HepG2 (cell line): ENCODE measurements around the gene HLA-B. TPM values are rescaled to one million over a fixed set of nuclear protein-coding genes. Genes with fewer than 3 reads are reported as not detected.
A peak's percentile ranks its signal among the peaks of the same experiment; 100 is the strongest.

Experiments
- FOSL2 ChIP-seq: sonication (generic); formaldehyde crosslinking; IDR thresholded peaks from 2 replicates; pipeline ENCODE4 v1.4.0; 2020; ENCODE audit warnings: missing genetic modification reagents
- MTA1 ChIP-seq: sonication (generic); formaldehyde crosslinking; IDR thresholded peaks from 2 replicates; pipeline ENCODE4 v1.4.0; 2020; ENCODE audit warnings: missing genetic modification reagents, mild to moderate bottlenecking, borderline replicate concordance
- PCBP1 ChIP-seq: fragments of 200-400 bp; formaldehyde crosslinking; IDR thresholded peaks from 2 replicates; pipeline ENCODE4 v1.6.1; 2017; ENCODE audit warnings: mild to moderate bottlenecking, low read depth, low read length, borderline replicate concordance
- SIX4 ChIP-seq: sonication (generic); formaldehyde crosslinking; IDR thresholded peaks from 2 replicates; pipeline ENCODE4 v1.4.0; 2020; ENCODE audit warnings: missing genetic modification reagents
- SP4 ChIP-seq: sonication (generic); formaldehyde crosslinking; IDR thresholded peaks from 2 replicates; pipeline ENCODE4 v1.8.1; 2023; ENCODE audit warnings: mild to moderate bottlenecking, missing genetic modification reagents
- USF2 ChIP-seq, 2 experiments: sonication (generic) in 1 of 2; formaldehyde crosslinking in 1 of 2; IDR thresholded peaks; 2 replicates each; pipeline versions ENCODE4 v1.5.1 to v1.6.1; 2011 to 2020; ENCODE audit warnings: borderline replicate concordance in 1 of 2, low read depth in 1 of 2, low read length in 1 of 2, mild to moderate bottlenecking in 1 of 2, missing genetic modification reagents in 1 of 2, moderate library complexity in 1 of 2
- ZFP82 ChIP-seq: sonication (generic); formaldehyde crosslinking; IDR thresholded peaks from 2 replicates; pipeline ENCODE4 v1.5.1; 2020; ENCODE audit warnings: mild to moderate bottlenecking, missing genetic modification reagents, borderline replicate concordance
- ZNF513 ChIP-seq: sonication (generic); formaldehyde crosslinking; conservative IDR thresholded peaks from 2 replicates; pipeline ENCODE4 v1.5.0; 2020; ENCODE audit warnings: missing genetic modification reagents
- ZNF782 ChIP-seq: sonication (generic); formaldehyde crosslinking; IDR thresholded peaks from 2 replicates; pipeline ENCODE4 v1.4.0; 2020; ENCODE audit warnings: missing genetic modification reagents, mild to moderate bottlenecking, borderline replicate concordance
- ZNF790 ChIP-seq: sonication (generic); formaldehyde crosslinking; IDR thresholded peaks from 2 replicates; pipeline ENCODE4 v1.8.0; 2022; ENCODE audit warnings: missing genetic modification reagents, mild to moderate bottlenecking, borderline replicate concordance
- polyA plus RNA-seq, 8 experiments: library from polyadenylated mRNA; depleted of rRNA in 3 of 8; stranded (reverse) in 7 of 8; unstranded in 1 of 8; fragments of >200 nt; fragmentation: Illumina TruSeq in 4 of 8; extraction: Trizol in 4 of 8; gene quantifications; 2 replicates each; pipeline versions ENCODE4 v1.2.1 to v1.2.3, GENCODE V29; 2011 to 2016; ENCODE audit warnings: low read depth in 4 of 8, missing spikeins in 1 of 8, mixed read lengths in 1 of 8; ENCODE audit not compliant: insufficient read depth in 1 of 8
- total RNA-seq, 5 experiments: library from RNA; depleted of rRNA; stranded (reverse); fragments of >200 nt; fragmentation: Illumina TruSeq; extraction: Trizol; gene quantifications; 2 replicates each; pipeline ENCODE4 v1.2.3, GENCODE V29; 2016; ENCODE audit warnings: low read depth in 1 of 5
- TF ChIP-seq, protein P1 (sequence below): sonication (generic); formaldehyde crosslinking; IDR thresholded peaks from 2 replicates; pipeline ENCODE4 v1.4.0; 2020; ENCODE audit warnings: missing genetic modification reagents, borderline replicate concordance
- TF ChIP-seq, protein P2 (sequence below): IDR thresholded peaks from 2 replicates; pipeline ENCODE4 v1.4.0; 2020; ENCODE audit warnings: mild to moderate bottlenecking, missing genetic modification reagents
- TF ChIP-seq, protein P3 (sequence below): sonication (generic); formaldehyde crosslinking; IDR thresholded peaks from 2 replicates; pipeline ENCODE4 v1.5.0; 2020; ENCODE audit warnings: missing genetic modification reagents

The HLA-B gene
- total and polyA plus RNA-seq, 2 of the 13 experiments (the other 11 are each of a cell fraction or from before 2014, with no cell fraction given), result 35.3 to 88.9 TPM

DNA sequence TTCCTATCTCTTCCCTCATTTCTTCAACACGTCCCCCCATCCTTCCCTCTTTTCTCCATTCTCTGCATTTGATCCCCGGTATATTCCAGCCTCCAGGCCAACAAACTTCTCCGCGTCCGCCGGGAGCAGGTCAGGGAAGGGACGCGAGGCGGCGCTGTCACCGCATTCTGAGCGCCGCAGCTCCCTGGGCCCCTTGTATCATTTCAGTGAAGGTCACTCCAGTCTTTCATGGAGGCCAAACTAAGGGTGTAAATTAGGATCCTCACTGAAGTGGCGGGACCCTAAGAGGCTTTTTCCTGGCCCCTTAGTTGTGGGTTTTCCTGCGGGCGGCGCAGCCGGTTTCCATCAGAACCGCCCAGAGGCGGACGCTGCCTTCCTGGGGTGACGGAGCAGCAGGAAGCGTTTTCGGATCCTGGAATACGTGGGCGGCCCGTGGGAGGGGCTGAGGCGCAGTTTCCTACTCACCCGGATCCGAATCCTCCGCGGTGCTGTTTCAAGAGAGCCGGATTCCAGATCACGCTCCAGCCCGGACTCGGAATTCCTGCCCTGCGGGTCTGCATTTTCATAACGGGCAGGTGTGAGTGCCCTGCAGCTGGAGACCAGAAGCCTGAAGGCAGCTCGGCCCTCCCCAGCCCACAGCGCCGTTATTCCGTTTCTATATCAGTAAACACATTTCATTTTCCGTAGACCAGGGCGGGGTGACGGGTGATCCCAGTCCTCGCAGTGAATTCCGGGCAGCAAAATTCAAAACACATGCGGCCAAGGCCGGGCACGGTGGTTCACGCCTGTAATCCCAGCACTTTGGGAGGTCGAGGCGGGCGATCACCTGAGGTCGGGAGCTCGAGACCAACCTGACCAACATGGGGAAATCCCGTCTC is 42.8 kb upstream of the HLA-B start (continued):
- TF ChIP-seq, protein P1, sequence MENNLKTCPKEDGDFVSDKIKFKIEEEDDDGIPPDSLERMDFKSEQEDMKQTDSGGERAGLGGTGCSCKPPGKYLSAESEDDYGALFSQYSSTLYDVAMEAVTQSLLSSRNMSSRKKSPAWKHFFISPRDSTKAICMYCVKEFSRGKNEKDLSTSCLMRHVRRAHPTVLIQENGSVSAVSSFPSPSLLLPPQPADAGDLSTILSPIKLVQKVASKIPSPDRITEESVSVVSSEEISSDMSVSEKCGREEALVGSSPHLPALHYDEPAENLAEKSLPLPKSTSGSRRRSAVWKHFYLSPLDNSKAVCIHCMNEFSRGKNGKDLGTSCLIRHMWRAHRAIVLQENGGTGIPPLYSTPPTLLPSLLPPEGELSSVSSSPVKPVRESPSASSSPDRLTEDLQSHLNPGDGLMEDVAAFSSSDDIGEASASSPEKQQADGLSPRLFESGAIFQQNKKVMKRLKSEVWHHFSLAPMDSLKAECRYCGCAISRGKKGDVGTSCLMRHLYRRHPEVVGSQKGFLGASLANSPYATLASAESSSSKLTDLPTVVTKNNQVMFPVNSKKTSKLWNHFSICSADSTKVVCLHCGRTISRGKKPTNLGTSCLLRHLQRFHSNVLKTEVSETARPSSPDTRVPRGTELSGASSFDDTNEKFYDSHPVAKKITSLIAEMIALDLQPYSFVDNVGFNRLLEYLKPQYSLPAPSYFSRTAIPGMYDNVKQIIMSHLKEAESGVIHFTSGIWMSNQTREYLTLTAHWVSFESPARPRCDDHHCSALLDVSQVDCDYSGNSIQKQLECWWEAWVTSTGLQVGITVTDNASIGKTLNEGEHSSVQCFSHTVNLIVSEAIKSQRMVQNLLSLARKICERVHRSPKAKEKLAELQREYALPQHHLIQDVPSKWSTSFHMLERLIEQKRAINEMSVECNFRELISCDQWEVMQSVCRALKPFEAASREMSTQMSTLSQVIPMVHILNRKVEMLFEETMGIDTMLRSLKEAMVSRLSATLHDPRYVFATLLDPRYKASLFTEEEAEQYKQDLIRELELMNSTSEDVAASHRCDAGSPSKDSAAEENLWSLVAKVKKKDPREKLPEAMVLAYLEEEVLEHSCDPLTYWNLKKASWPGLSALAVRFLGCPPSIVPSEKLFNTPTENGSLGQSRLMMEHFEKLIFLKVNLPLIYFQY (CRISPR knock-in tag), result peak; percentile 78
- TF ChIP-seq SP4 (CRISPR knock-in tag), result peak; percentile 58
- 0 out of 2 replicates have a peak, but pooled peaks have one; percentile 63 for TF ChIP-seq PCBP1
- TF ChIP-seq SIX4 (CRISPR knock-in tag), result peak; percentile 29; the same call in 1 of the 2 replicates
- TF ChIP-seq ZNF782 (CRISPR knock-in tag), result peak; percentile 19; the same call in 1 of the 2 replicates
- TF ChIP-seq, protein P2, sequence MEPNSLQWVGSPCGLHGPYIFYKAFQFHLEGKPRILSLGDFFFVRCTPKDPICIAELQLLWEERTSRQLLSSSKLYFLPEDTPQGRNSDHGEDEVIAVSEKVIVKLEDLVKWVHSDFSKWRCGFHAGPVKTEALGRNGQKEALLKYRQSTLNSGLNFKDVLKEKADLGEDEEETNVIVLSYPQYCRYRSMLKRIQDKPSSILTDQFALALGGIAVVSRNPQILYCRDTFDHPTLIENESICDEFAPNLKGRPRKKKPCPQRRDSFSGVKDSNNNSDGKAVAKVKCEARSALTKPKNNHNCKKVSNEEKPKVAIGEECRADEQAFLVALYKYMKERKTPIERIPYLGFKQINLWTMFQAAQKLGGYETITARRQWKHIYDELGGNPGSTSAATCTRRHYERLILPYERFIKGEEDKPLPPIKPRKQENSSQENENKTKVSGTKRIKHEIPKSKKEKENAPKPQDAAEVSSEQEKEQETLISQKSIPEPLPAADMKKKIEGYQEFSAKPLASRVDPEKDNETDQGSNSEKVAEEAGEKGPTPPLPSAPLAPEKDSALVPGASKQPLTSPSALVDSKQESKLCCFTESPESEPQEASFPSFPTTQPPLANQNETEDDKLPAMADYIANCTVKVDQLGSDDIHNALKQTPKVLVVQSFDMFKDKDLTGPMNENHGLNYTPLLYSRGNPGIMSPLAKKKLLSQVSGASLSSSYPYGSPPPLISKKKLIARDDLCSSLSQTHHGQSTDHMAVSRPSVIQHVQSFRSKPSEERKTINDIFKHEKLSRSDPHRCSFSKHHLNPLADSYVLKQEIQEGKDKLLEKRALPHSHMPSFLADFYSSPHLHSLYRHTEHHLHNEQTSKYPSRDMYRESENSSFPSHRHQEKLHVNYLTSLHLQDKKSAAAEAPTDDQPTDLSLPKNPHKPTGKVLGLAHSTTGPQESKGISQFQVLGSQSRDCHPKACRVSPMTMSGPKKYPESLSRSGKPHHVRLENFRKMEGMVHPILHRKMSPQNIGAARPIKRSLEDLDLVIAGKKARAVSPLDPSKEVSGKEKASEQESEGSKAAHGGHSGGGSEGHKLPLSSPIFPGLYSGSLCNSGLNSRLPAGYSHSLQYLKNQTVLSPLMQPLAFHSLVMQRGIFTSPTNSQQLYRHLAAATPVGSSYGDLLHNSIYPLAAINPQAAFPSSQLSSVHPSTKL, result peak; percentile 45
- TF ChIP-seq FOSL2 (CRISPR knock-in tag), result peak; percentile 13; the same call in 1 of the 2 replicates
- TF ChIP-seq ZNF790 (CRISPR knock-in tag), result no peak
- peak; percentile 67; the same call in 1 of the 2 replicates for TF ChIP-seq ZFP82 (CRISPR knock-in tag)
- TF ChIP-seq, protein P3, sequence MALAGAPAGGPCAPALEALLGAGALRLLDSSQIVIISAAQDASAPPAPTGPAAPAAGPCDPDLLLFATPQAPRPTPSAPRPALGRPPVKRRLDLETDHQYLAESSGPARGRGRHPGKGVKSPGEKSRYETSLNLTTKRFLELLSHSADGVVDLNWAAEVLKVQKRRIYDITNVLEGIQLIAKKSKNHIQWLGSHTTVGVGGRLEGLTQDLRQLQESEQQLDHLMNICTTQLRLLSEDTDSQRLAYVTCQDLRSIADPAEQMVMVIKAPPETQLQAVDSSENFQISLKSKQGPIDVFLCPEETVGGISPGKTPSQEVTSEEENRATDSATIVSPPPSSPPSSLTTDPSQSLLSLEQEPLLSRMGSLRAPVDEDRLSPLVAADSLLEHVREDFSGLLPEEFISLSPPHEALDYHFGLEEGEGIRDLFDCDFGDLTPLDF (CRISPR knock-in tag), result 0 out of 2 replicates have a peak, but pooled peaks have one; percentile 16
- no peak for TF ChIP-seq ZNF513 (CRISPR knock-in tag)
- no peak for TF ChIP-seq USF2 (IDR thresholded peaks at IDR 0.05; ENCODE audit: low read depth, low read length)
- no peak for TF ChIP-seq USF2 (CRISPR knock-in tag; IDR thresholded peaks at IDR 0.05; ENCODE audit: borderline replicate concordance)
- peak; percentile 72; the same call in 1 of the 2 replicates for TF ChIP-seq MTA1
